ENCODE results near the gene EVC2.

DNA sequence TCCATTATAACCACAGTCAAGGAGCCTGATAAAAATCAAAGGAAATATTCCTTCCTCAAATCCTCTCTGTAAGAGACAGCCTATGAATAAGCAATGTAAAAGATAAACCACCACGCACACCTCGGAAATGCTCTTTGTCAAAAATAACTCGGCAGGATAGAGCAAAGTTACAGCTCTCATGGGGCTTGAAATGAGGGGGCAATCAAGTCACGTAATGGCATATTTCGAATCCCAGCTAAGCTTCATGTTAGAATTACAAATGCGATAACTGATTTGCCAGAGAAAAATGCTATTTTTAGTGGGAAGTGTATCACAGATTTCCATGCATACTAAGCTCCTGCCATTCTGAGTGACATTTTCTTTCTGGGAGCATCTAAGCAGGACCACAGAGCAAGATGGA lies 49.4 kb downstream of the EVC2 start:
- TF ChIP-seq ZNF8 (CRISPR knock-in tag; IDR thresholded peaks at IDR 0.05) (no peak), CSRNP3 (CRISPR knock-in tag; IDR thresholded peaks at IDR 0.05) (no peak), ARNTL (CRISPR knock-in tag; IDR thresholded peaks at IDR 0.05; ENCODE audit: borderline replicate concordance, low read depth) (no peak), ESRRG (CRISPR knock-in tag; IDR thresholded peaks at IDR 0.05) (no peak), SNAI2 (CRISPR knock-in tag; IDR thresholded peaks at IDR 0.05) (no peak), ISL1 (CRISPR knock-in tag; IDR thresholded peaks at IDR 0.05) (no peak), TOX (CRISPR knock-in tag; IDR thresholded peaks at IDR 0.05; ENCODE audit: borderline replicate concordance) (no peak)
- TF ChIP-seq, protein P1, sequence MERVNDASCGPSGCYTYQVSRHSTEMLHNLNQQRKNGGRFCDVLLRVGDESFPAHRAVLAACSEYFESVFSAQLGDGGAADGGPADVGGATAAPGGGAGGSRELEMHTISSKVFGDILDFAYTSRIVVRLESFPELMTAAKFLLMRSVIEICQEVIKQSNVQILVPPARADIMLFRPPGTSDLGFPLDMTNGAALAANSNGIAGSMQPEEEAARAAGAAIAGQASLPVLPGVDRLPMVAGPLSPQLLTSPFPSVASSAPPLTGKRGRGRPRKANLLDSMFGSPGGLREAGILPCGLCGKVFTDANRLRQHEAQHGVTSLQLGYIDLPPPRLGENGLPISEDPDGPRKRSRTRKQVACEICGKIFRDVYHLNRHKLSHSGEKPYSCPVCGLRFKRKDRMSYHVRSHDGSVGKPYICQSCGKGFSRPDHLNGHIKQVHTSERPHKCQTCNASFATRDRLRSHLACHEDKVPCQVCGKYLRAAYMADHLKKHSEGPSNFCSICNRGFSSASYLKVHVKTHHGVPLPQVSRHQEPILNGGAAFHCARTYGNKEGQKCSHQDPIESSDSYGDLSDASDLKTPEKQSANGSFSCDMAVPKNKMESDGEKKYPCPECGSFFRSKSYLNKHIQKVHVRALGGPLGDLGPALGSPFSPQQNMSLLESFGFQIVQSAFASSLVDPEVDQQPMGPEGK (CRISPR knock-in tag; IDR thresholded peaks at IDR 0.05; ENCODE audit: borderline replicate concordance), result no peak

Data from SK-N-SH treated with all-trans-retinoic acid at 6 μM for 48 hours (cell line).